SH-SY5Y (cell line): ENCODE results near the gene LRRC56.

Source experiments
- GATA2 ChIP-seq: IDR thresholded peaks from 2 replicates; pipeline ENCODE4 v1.6.1; 2011; ENCODE audit warnings: mild to moderate bottlenecking, low read depth, low read length
- GATA3 ChIP-seq: IDR thresholded peaks from 2 replicates; pipeline ENCODE4 v1.6.1; 2011; ENCODE audit warnings: low read depth, mild to moderate bottlenecking, low read length, moderate library complexity

DNA sequence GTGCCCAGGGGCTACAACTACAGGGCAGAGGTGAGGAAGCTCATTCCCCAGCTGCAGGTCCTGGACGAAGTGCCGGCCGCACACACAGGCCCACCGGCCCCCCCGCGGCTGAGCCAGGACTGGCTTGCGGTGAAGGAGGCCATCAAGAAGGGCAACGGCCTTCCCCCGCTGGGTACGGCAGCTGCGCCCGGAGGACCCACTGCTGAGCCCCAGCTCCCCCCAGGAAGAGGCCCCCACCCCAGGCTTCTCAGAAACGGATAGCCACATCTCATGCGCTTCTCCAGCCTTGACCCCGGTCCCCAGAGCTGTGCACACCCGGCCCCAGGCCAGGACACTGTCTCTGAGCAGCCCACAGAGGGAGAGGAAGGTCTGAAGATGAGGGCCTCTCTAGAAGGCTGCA lies 13.8 kb downstream of the LRRC56 start:
- TF ChIP-seq GATA3 (no peak), GATA2 (no peak)
